GM18951 (cell line): Measurements from ENCODE around the gene PARD6A.

Source experiments
- POLR2A ChIP-seq: IDR thresholded peaks from 4 replicates; pipeline ENCODE4 v1.6.1; 2011; ENCODE audit warnings: mild to moderate bottlenecking; ENCODE audit not compliant: insufficient read length, insufficient read depth; ENCODE audit errors: extremely low read depth
- in situ Hi-C: fragments of 300-500 bp; cut with MboI; formaldehyde crosslinking; loops from one replicate; pipeline ENCODE4 v1.12.0; 2022; ENCODE audit warnings: low sequenced_read_pairs, mixed read lengths, inconsistent platforms; ENCODE audit not compliant: unreplicated experiment

The PARD6A gene

GRCh38 chr16:67648764-67649407, 11.9 kb upstream of the PARD6A start:
- in situ Hi-C loops: no loop called here
- TF ChIP-seq POLR2A: no peak

DNA sequence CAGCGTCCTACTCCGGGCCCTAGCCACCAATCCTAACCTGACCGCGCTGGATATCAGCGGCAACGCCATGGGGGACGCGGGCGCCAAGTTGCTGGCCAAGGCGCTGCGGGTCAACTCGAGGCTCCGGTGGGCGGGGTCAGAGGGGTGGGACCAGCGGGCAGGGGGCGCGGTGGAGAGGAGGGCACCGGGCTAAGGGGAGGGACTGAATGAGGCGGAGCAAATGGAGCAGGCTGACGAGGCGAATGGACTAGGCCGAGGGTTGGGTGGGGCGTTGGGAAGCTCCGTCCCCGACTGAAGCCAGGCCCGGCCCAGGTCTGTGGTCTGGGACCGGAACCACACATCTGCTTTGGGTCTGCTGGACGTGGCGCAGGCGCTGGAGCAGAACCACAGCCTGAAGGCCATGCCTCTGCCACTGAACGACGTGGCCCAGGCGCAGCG, 11.2 kb upstream of the PARD6A start:
- no peak for TF ChIP-seq POLR2A
- in situ Hi-C loops: no loop called here

GRCh38 chr16:67650023-67650422, 10.7 kb upstream of the PARD6A start:
- TF ChIP-seq POLR2A: no peak
- in situ Hi-C loops: loop anchor here (25.0 kb wide), 1 partner anchor 387 kb away; no protein-coding TSS in a partner anchor

GRCh38 chr16:67651039-67651438, 9.7 kb upstream of the PARD6A start:
- in situ Hi-C loops: loop anchor here (25.0 kb wide), 1 partner anchor 386 kb away; no protein-coding TSS in a partner anchor

DNA sequence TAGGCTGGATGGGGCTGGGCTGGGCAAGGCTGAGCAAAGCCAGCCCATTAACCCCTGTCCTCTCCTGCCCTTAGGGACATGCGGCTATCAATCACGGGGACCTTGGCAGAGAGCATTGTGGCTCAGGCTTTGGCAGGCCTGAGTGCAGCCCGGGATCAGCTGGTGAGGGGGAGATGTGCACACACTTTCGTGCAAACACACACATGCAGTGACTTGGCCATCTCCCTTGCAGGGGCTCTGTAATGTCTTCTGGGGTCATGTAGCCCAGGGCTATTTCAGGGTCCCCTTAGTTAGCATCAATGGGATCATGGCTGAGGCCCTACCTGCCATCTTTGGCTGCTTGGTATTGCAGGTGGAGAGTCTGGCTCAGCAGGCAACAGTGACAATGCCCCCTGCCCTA, 8.9 kb upstream of the PARD6A start:
- in situ Hi-C loops: loop anchor here (25.0 kb wide), 1 partner anchor 385 kb away; no protein-coding TSS in a partner anchor
- TF ChIP-seq POLR2A: no peak

More at GRCh38 chr16:67651039-67651438, 9.7 kb upstream of the PARD6A start:
- TF ChIP-seq POLR2A: no peak

- no peak for TF ChIP-seq POLR2A
- in situ Hi-C loops: loop anchor here (25.0 kb wide), 1 partner anchor 385 kb away; no protein-coding TSS in a partner anchor
These were observed 8.1 kb upstream of the PARD6A start for GRCh38 chr16:67652578-67653127.

DNA sequence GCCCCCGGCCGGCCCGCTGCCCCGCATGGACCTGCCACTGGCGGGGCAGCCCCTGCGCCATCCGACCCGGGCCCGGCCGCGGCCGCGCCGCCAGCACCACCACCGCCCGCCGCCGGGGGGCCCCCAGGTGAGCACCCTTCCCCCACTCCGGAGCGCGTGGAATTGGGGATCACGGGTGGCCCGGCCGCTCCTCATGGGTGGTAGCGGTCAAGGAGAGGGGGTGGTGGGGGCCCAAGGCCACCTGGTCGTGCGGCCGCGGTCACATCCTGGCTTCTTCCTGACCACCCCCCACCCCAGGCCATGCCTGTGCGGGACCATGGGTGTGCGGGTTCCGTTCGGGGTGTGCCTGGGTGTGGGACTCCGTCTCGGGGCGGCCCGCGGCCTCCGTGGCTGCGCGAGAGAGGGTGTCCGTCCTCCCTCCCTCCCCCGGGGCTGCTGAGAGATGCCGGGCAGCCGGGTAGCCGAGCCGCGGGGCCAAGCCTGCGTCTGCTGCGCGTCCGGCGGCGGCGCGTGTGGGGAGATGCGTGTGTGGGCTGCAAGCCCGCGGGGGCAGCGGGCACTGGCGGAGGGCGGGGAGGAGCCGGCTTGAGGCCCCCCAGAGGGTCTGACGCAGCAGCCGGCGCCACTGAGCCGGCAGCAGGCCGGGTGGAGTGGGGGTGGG, 7.5 kb upstream of the PARD6A start:
- in situ Hi-C loops: loop anchor here (25.0 kb wide), 1 partner anchor 384 kb away; no protein-coding TSS in a partner anchor
- TF ChIP-seq POLR2A: no peak

GRCh38 chr16:67653789-67654402, 6.9 kb upstream of the PARD6A start:
- TF ChIP-seq POLR2A: no peak
- in situ Hi-C loops: loop anchor here (25.0 kb wide), 1 partner anchor 383 kb away; no protein-coding TSS in a partner anchor

- in situ Hi-C loops: loop anchor here (25.0 kb wide), 1 partner anchor 383 kb away; no protein-coding TSS in a partner anchor
- TF ChIP-seq POLR2A: no peak
These were observed 6.3 kb upstream of the PARD6A start for GRCh38 chr16:67654403-67654911.

- no peak for TF ChIP-seq POLR2A
- in situ Hi-C loops: loop anchor here (25.0 kb wide), 1 partner anchor 382 kb away; no protein-coding TSS in a partner anchor
These were observed 5.4 kb upstream of the PARD6A start for GRCh38 chr16:67655363-67655762.

DNA sequence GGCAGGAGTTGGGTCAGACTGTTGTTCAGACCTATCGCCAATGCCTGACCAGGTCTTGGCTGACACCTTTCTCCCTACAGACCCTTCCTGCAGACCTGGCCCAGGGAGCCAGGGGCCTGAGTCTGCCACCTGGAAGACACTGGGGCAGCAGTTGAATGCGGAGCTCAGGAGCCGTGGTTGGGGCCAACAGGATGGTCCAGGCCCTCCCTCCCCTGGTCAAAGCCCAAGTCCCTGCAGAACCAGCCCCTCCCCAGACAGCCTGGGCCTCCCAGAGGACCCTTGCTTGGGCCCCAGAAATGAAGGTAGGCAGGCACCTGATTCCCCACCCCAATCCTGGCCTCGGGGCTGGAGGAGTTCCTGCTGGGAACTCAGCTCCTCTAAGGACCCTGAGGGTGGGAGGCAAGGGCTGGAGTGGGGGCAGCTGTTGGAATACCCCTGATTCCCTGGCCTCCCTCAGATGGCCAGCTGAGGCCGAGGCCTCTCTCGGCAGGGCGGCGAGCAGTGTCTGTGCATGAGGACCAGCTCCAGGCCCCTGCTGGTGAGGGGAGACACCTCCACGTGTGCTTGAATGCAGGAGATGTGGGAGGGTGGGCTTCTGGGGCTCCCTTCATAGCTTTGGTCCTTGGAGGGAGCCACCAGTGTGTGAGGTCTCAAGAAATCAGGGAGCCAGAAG, 4.3 kb upstream of the PARD6A start:
- TF ChIP-seq POLR2A: no peak

DNA sequence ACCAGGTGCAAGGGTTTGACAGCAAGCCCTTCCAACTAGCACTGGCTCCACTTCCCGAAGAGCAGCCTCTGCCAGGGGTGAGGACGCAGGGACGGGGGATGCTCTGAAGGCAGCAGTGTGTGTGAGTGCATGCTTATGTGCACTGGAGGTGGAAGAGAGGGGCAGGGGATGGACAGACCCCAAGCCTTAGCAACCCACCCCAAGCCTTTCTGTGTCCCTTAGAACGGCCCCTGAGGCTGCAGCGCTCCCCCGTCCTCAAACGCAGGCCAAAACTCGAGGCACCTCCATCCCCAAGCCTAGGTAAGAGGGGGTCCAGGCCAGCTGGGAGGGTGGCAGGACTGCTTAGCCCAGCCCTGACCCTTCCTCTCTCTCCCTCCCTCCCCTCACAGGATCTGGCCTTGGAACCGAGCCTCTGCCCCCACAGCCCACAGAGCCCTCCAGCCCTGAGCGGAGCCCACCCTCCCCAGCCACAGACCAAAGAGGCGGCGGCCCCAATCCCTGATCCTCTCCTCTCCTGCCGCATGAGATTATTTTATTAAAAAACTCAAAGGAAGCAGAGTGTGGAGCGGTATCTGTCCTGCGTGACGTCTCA, 3.6 kb upstream of the PARD6A start:
- in situ Hi-C loops: loop anchor here (25.0 kb wide), 1 partner anchor 380 kb away; no protein-coding TSS in a partner anchor
- TF ChIP-seq POLR2A: no peak

More for the DNA sequence above, 4.3 kb upstream of the PARD6A start:
- in situ Hi-C loops: loop anchor here (25.0 kb wide), 1 partner anchor 381 kb away; no protein-coding TSS in a partner anchor
